Measurements from ENCODE around the gene HES3.
A peak's percentile ranks its signal among the peaks of the same experiment; 100 is the strongest.

The HES3 gene

DNA sequence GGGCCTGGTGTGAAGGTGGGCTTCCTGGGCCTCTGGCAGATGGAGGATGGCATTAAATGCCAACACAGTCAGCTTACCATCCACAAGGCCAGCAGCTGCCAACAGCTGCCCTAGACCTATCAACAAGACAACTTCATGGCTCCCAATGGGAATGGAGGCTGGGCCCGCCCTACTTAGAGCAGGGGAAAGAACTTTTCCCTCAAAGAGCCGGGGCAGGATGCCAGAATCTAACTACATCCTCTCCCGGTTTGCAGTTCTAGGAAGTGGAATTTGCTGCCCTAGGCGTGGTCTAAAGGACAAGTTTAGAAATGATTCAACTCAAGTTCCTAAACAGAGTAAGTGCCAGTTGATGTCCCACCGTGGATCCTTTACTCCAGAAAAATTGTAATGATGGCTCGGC is 21.3 kb upstream of the HES3 start:
- no peak for DNase-seq (ENCODE audit: low read depth, low spot score)
- Histone ChIP-seq H3K4me3 (ENCODE audit: insufficient read length, low read depth) (no peak overlapping the region), H3K4me1 (ENCODE audit: insufficient read depth, insufficient read length) (no peaks in the 10 kb centered on the region), H3K27me3 (ENCODE audit: insufficient read depth, insufficient read length) (no peaks in the 10 kb centered on the region), H3K36me3 (ENCODE audit: insufficient read depth, insufficient read length, low read length) (peaks cover 37% of the 10 kb centered on the region), H3K9me3 (ENCODE audit: insufficient read depth, low read length) (no peaks in the 10 kb centered on the region), H3K9ac (ENCODE audit: insufficient read length, low read depth) (no peak overlapping the region)
- TF ChIP-seq SUZ12 (IDR thresholded peaks at IDR 0.05; ENCODE audit: extremely low read depth, insufficient read depth, insufficient read length) (no peak), YY1 (IDR thresholded peaks at IDR 0.05; ENCODE audit: insufficient read depth, insufficient read length) (no peak)

GRCh38 chr1:6223617-6224016 is 20.4 kb upstream of the HES3 start:
- H3K27me3 ChIP-seq (ENCODE audit: insufficient read depth, insufficient read length), result no peaks in the 10 kb centered on the region
- H3K4me1 ChIP-seq (ENCODE audit: insufficient read depth, insufficient read length), result no peaks in the 10 kb centered on the region
- H3K36me3 ChIP-seq (ENCODE audit: insufficient read depth, insufficient read length, low read length), result peaks cover 37% of the 10 kb centered on the region
- no peak overlapping the region for H3K9ac ChIP-seq (ENCODE audit: insufficient read length, low read depth)
- no peaks in the 10 kb centered on the region for H3K9me3 ChIP-seq (ENCODE audit: insufficient read depth, low read length)
- TF ChIP-seq YY1 (IDR thresholded peaks at IDR 0.05; ENCODE audit: insufficient read depth, insufficient read length) (no peak), ZNF274 (IDR thresholded peaks at IDR 0.05; ENCODE audit: low read depth, low read length) (no peak)
- H3K4me3 ChIP-seq (ENCODE audit: insufficient read length, low read depth), result no peak overlapping the region
- DNase-seq (ENCODE audit: low read depth, low spot score), result no peak

- no peak for DNase-seq (ENCODE audit: low read depth, low spot score)
- Histone ChIP-seq H3K9ac (ENCODE audit: insufficient read length, low read depth) (no peak overlapping the region), H3K4me3 (ENCODE audit: insufficient read length, low read depth) (no peak overlapping the region), H3K4me1 (ENCODE audit: insufficient read depth, insufficient read length) (no peaks in the 10 kb centered on the region), H3K36me3 (ENCODE audit: insufficient read depth, insufficient read length, low read length) (peaks cover 37% of the 10 kb centered on the region), H3K27me3 (ENCODE audit: insufficient read depth, insufficient read length) (no peaks in the 10 kb centered on the region), H3K9me3 (ENCODE audit: insufficient read depth, low read length) (no peaks in the 10 kb centered on the region)
- TF ChIP-seq SUZ12 (IDR thresholded peaks at IDR 0.05; ENCODE audit: extremely low read depth, insufficient read depth, insufficient read length) (no peak), YY1 (IDR thresholded peaks at IDR 0.05; ENCODE audit: insufficient read depth, insufficient read length) (no peak), ZNF274 (IDR thresholded peaks at IDR 0.05; ENCODE audit: low read depth, low read length) (no peak)
These were observed 19.3 kb upstream of the HES3 start for GRCh38 chr1:6224718-6225117.

DNA sequence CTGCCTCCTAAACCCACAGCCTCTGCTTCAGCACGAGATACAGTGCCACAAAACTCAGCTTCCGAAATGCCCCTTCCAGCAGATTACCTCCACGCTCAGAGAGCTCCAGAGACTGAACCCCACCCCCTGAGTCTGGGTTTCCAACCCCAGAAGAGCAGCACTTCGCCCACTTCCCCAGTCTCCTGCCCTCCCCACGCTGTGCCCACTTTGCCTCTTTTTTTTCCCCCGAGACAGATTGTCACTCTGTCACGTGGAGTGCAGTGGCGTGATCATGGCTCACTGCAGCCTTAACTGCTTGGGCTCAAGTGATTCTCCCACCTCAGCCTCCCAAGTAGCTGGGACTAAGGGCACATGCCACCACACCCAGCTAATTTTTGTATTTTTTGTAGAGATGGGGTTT is 18.3 kb upstream of the HES3 start:
- no peaks in the 10 kb centered on the region for H3K9me3 ChIP-seq (ENCODE audit: insufficient read depth, low read length)
- H3K4me3 ChIP-seq (ENCODE audit: insufficient read length, low read depth), result no peak overlapping the region
- TF ChIP-seq YY1 (IDR thresholded peaks at IDR 0.05; ENCODE audit: insufficient read depth, insufficient read length), result no peak
- no peak for TF ChIP-seq ZNF274 (IDR thresholded peaks at IDR 0.05; ENCODE audit: low read depth, low read length)
- TF ChIP-seq SUZ12 (IDR thresholded peaks at IDR 0.05; ENCODE audit: extremely low read depth, insufficient read depth, insufficient read length), result no peak
- DNase-seq (ENCODE audit: low read depth, low spot score), result no peak
- H3K27me3 ChIP-seq (ENCODE audit: insufficient read depth, insufficient read length), result no peaks in the 10 kb centered on the region
- H3K9ac ChIP-seq (ENCODE audit: insufficient read length, low read depth), result no peak overlapping the region
- peaks cover 35% of the 10 kb centered on the region for H3K36me3 ChIP-seq (ENCODE audit: insufficient read depth, insufficient read length, low read length)
- H3K4me1 ChIP-seq (ENCODE audit: insufficient read depth, insufficient read length), result no peaks in the 10 kb centered on the region

GRCh38 chr1:6233376-6233775 is 10.6 kb upstream of the HES3 start:
- Histone ChIP-seq H3K4me3 (ENCODE audit: insufficient read length, low read depth) (no peak overlapping the region), H3K36me3 (ENCODE audit: insufficient read depth, insufficient read length, low read length) (peaks cover 23% of the 10 kb centered on the region), H3K9ac (ENCODE audit: insufficient read length, low read depth) (no peak overlapping the region), H3K4me1 (ENCODE audit: insufficient read depth, insufficient read length) (peaks cover 3% of the 10 kb centered on the region), H3K9me3 (ENCODE audit: insufficient read depth, low read length) (no peaks in the 10 kb centered on the region), H3K27me3 (ENCODE audit: insufficient read depth, insufficient read length) (no peaks in the 10 kb centered on the region)
- no peak for DNase-seq (ENCODE audit: low read depth, low spot score)
- TF ChIP-seq YY1 (IDR thresholded peaks at IDR 0.05; ENCODE audit: insufficient read depth, insufficient read length) (no peak), ZNF274 (IDR thresholded peaks at IDR 0.05; ENCODE audit: low read depth, low read length) (no peak), SUZ12 (IDR thresholded peaks at IDR 0.05; ENCODE audit: extremely low read depth, insufficient read depth, insufficient read length) (no peak)

DNA sequence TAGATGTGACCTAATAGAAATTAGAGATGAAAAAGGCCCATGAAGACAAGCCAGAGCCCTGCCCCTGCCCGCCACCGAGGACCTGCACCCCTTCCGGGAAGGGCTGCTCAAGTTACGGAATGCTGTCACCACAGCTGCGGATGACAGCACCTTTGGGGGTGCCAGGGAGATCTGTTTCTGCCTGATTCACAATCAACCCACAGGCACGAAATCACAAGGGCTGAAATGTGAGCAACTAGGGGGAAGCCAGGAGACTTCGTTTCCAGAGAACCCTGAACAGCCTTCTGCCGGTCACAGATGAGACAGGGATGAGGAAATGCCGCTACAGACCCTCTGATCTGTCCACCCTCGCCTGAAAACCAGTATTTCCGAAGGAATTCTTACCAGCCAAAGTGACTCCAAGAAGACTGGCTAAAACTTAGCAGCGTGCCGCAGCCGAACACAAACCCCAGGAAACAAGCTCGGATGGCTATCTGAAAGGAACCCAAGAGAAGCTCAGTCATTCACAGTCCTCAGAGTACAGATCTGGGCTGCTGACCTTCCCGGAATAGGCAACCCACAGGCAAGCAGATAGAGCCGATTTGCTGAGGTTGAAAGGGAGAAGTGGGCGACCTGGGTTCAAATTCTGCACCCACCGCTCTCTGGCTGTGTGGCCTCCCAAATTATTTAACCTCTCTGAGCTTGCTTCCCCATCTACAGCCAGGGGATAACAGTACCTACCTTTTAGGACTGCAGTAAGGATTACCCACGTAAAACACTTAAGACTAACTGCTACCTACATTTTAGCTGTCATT is 9.3 kb upstream of the HES3 start:
- DNase-seq (ENCODE audit: low read depth, low spot score), result no peak

DNA sequence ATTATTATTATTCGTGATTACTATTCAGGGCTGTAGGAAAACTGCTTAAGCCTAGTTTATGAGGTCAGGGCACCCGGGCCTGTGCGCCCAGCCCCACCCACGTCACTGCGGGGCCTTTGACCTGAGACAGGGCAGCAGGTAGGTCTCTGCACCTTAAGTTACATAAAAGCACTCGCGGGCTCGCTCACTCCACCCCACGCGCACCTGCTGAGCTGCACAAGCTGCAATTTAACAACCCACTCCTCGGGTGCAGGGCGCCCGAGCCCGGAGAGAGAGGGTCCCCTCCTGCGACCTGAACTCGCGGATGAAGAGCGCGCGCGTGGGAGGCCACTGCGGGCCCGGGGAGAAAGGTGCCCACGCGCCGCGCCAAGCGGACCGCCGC is 8.7 kb upstream of the HES3 start:
- no peak for DNase-seq (ENCODE audit: low read depth, low spot score)
- H3K9ac ChIP-seq (ENCODE audit: insufficient read length, low read depth), result peak overlapping the region; percentile 83
- H3K4me3 ChIP-seq (ENCODE audit: insufficient read length, low read depth), result peak overlapping the region; percentile 63
- H3K36me3 ChIP-seq (ENCODE audit: insufficient read depth, insufficient read length, low read length), result peaks cover 23% of the 10 kb centered on the region
- TF ChIP-seq ZNF274 (IDR thresholded peaks at IDR 0.05; ENCODE audit: low read depth, low read length), result no peak
- no peak for TF ChIP-seq SUZ12 (IDR thresholded peaks at IDR 0.05; ENCODE audit: extremely low read depth, insufficient read depth, insufficient read length)
- TF ChIP-seq YY1 (IDR thresholded peaks at IDR 0.05; ENCODE audit: insufficient read depth, insufficient read length), result no peak
- peaks cover 3% of the 10 kb centered on the region for H3K4me1 ChIP-seq (ENCODE audit: insufficient read depth, insufficient read length)
- no peaks in the 10 kb centered on the region for H3K9me3 ChIP-seq (ENCODE audit: insufficient read depth, low read length)
- H3K27me3 ChIP-seq (ENCODE audit: insufficient read depth, insufficient read length), result no peaks in the 10 kb centered on the region

More for the DNA sequence above, 9.3 kb upstream of the HES3 start:
- Histone ChIP-seq H3K36me3 (ENCODE audit: insufficient read depth, insufficient read length, low read length) (peaks cover 23% of the 10 kb centered on the region), H3K4me1 (ENCODE audit: insufficient read depth, insufficient read length) (peaks cover 3% of the 10 kb centered on the region), H3K9ac (ENCODE audit: insufficient read length, low read depth) (peak overlapping the region; percentile 83), H3K4me3 (ENCODE audit: insufficient read length, low read depth) (peak overlapping the region; percentile 63), H3K9me3 (ENCODE audit: insufficient read depth, low read length) (no peaks in the 10 kb centered on the region), H3K27me3 (ENCODE audit: insufficient read depth, insufficient read length) (no peaks in the 10 kb centered on the region)
- no peak for TF ChIP-seq ZNF274 (IDR thresholded peaks at IDR 0.05; ENCODE audit: low read depth, low read length)
